Measurements from ENCODE around the gene PKD2L1. TPM values are rescaled to one million over a fixed set of nuclear protein-coding genes. Genes with fewer than 3 reads are reported as not detected.

Gene PKD2L1
- total and polyA plus RNA-seq, 10 of the 15 experiments (the other 5 are each of a cell fraction or from before 2014, with no cell fraction given) = 0.05 to 0.17 (median 0.08) TPM; not detected in 6

DNA sequence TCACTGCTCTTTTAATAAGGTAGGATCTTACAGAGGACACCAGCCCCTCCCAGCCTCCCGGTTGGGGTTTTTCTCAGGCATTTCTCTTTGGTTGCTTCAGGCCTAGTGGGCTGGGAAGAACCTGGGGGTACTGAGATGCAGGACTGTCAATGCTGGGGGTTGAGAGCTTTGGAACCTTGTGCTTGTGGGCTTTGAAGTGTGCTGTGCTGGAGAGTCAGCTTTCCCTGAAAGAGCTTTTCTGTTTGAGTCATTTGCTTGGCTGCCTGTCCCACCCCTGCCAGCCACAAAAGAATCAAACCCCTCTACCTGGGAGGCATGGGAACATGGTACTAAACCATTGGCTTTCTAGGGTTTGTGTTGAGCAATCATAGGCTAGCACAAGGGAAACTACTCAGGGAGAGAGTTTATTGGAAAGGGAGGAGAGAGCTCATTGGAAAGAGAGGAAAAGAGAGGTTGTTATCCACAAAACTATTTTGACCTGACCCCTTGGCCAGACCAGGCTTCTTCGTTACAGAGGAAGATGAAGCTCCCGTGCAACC, 18.4 kb upstream of the PKD2L1 start:
- Histone ChIP-seq H2AFZ (ENCODE audit: control insufficient read depth, low read depth, low read length) (no peak overlapping the region), H3K79me2 (ENCODE audit: control insufficient read depth, insufficient read depth, low read length) (peaks cover 65% of the 10 kb centered on the region), H3K36me3 (ENCODE audit: control insufficient read depth in 2 of 2, insufficient read depth in 2 of 2, low read length in 1 of 2) (peaks cover 2 to 37% of the 10 kb centered on the region in 2 experiments), H3K27me3 (replicated peaks in 1 of 2; ENCODE audit: control insufficient read depth in 2 of 2, insufficient read depth in 2 of 2, low read length in 1 of 2) (no peaks in the 10 kb centered on the region), H4K20me1 (ENCODE audit: control insufficient read depth, insufficient read depth) (peaks cover 4% of the 10 kb centered on the region; the same call in 1 of the 2 replicates), H3K9ac (ENCODE audit: control insufficient read depth, insufficient read depth, low read length) (peak overlapping the region; percentile 79), H3K4me2 (ENCODE audit: control insufficient read depth, insufficient read depth) (peak overlapping the region; percentile 73), H3K4me1 (ENCODE audit: control insufficient read depth, insufficient read depth, low read length) (peaks cover 18% of the 10 kb centered on the region), H3K4me3 (peak overlapping the region; percentile 86), H3K27ac (ENCODE audit: control insufficient read depth, insufficient read depth) (peak overlapping the region; percentile 59; the same call in 1 of the 2 replicates), H3K9me3 (replicated peaks; ENCODE audit: control insufficient read depth, insufficient read depth, low read length) (no peaks in the 10 kb centered on the region)
- in situ Hi-C loops (cut with MboI) = no loop called here
- ChIA-PET SMC1A (ENCODE audit: uncharacterized antibody, unreplicated experiment) (interaction anchor here (1.3 to 17.4 kb wide), 8 partner anchors 10 to 83 kb away, joined by 3 to 277 read pairs (median 36); no protein-coding TSS in a partner anchor), CTCF (interaction anchor here (0.6 to 7.7 kb wide), 13 partner anchors 11 to 650 kb away, joined by 3 to 91 read pairs (median 6); no protein-coding TSS in a partner anchor), POLR2A (interaction anchor here (0.5 to 11.8 kb wide), 7 partner anchors 12 to 1093 kb away, joined by 3 to 191 read pairs (median 18); no protein-coding TSS in a partner anchor), RAD21 (ENCODE audit: unreplicated experiment) (interaction anchor here (0.6 to 18.1 kb wide), 6 partner anchors 21 to 83 kb away, joined by 3 to 214 read pairs (median 30); no protein-coding TSS in a partner anchor)
- WGBS (ENCODE audit: insufficient coverage, insufficient replicate concordance, low lambda C conversion rate, missing lambda C conversion rate) = 67% methylated on average over 3 of the region's 3 CpGs
- DNase-seq (ENCODE audit: low read depth, low spot score) = no peak
- intact Hi-C loops (cut with micrococcal nuclease; ENCODE audit: unreplicated experiment) = no loop called here
- no peak for FAIRE-seq
- no peak for ATAC-seq
- no peak for TF ChIP-seq POU2F2 (IDR thresholded peaks at IDR 0.05; ENCODE audit: borderline replicate concordance, low read depth, low read length)
- no peak for TF ChIP-seq KDM1A (IDR thresholded peaks at IDR 0.05; ENCODE audit: borderline replicate concordance)
- TF ChIP-seq ZBTB33 (IDR thresholded peaks at IDR 0.05) = no peak
- TF ChIP-seq PKNOX1 (IDR thresholded peaks at IDR 0.05) = no peak
- no peak for TF ChIP-seq SP1 (IDR thresholded peaks at IDR 0.05; ENCODE audit: low read depth, low read length)
- no peak for TF ChIP-seq CTCF (IDR thresholded peaks at IDR 0.05 in 2 of 3, conservative IDR thresholded peaks at IDR 0.05 in 1 of 3; ENCODE audit: control insufficient read depth in 2 of 3, extremely low read depth in 1 of 3, insufficient read depth in 1 of 3, low read depth in 3 of 3, low read length in 3 of 3)
- TF ChIP-seq EGR1 (IDR thresholded peaks at IDR 0.05; ENCODE audit: borderline replicate concordance in 1 of 2, low read depth in 2 of 2, low read length in 2 of 2) = no peak
- no peak for TF ChIP-seq YBX1 (IDR thresholded peaks at IDR 0.05)
- TF ChIP-seq POLR2AphosphoS5 (IDR thresholded peaks at IDR 0.05; ENCODE audit: low read length) = no peak
- TF ChIP-seq ZSCAN29 (IDR thresholded peaks at IDR 0.05) = no peak
- no peak for TF ChIP-seq NBN (IDR thresholded peaks at IDR 0.05)
- TF ChIP-seq RAD51 (IDR thresholded peaks at IDR 0.05) = no peak
- TF ChIP-seq SIN3A (IDR thresholded peaks at IDR 0.05; ENCODE audit: low read depth, low read length) = no peak
- TF ChIP-seq TCF7 (IDR thresholded peaks at IDR 0.05; ENCODE audit: borderline replicate concordance) = no peak
- no peak for TF ChIP-seq CHD1 (IDR thresholded peaks at IDR 0.05; ENCODE audit: low read depth, low read length)
- TF ChIP-seq FOXM1 (IDR thresholded peaks at IDR 0.05; ENCODE audit: low read depth, low read length) = no peak
- TF ChIP-seq IRF4 (IDR thresholded peaks at IDR 0.05; ENCODE audit: low read depth, low read length) = no peak
- BruUV-seq (replicated peaks) = no TSS peak
